GM21390 (cell line): ENCODE data around the gene BEST3.
A peak's percentile ranks its signal among the peaks of the same experiment; 100 is the strongest.
"Not testable (repeated sequence)": the region's sequence is repeated elsewhere in the genome, so short reads cannot be mapped to it uniquely, and the experiment has no call there.

Source experiments
- ATAC-seq: cut with Tn5 transposase; IDR thresholded peaks from one replicate; pipeline ENCODE4 v1.9.1; 2021; ENCODE audit not compliant: unreplicated experiment

The BEST3 gene

GRCh38 chr12:69688471-69689427 is 10.4 kb downstream of the BEST3 start:
- peak; percentile 70 for ATAC-seq

- ATAC-seq: no peak
Observed at GRCh38 chr12:69688021-69688420, 11.1 kb downstream of the BEST3 start.

GRCh38 chr12:69687390-69687789 is 11.7 kb downstream of the BEST3 start:
- no peak for ATAC-seq

- no peak for ATAC-seq
Observed at GRCh38 chr12:69686731-69687130, 12.4 kb downstream of the BEST3 start.

- ATAC-seq: no peak
Observed at GRCh38 chr12:69685810-69686209, 13.3 kb downstream of the BEST3 start.

- ATAC-seq: no peak
Observed at GRCh38 chr12:69684466-69684865, 14.6 kb downstream of the BEST3 start.

GRCh38 chr12:69682110-69682755 is 16.9 kb downstream of the BEST3 start:
- ATAC-seq: no peak

GRCh38 chr12:69679119-69679518 is 20.0 kb downstream of the BEST3 start:
- ATAC-seq: no peak

GRCh38 chr12:69676257-69677012 is 22.7 kb downstream of the BEST3 start:
- no peak for ATAC-seq

- no peak for ATAC-seq
Observed at GRCh38 chr12:69672195-69672594, 26.9 kb downstream of the BEST3 start.

GRCh38 chr12:69671597-69671996 is 27.5 kb downstream of the BEST3 start:
- no peak for ATAC-seq

GRCh38 chr12:69666798-69667197 is 32.3 kb downstream of the BEST3 start:
- no peak for ATAC-seq

- ATAC-seq: not testable (repeated sequence)
Observed at GRCh38 chr12:69664930-69665377, 34.1 kb downstream of the BEST3 start.

- no peak for ATAC-seq
Observed at GRCh38 chr12:69663726-69664125, 35.4 kb downstream of the BEST3 start.

GRCh38 chr12:69662764-69663163 is 36.3 kb downstream of the BEST3 start:
- no peak for ATAC-seq

GRCh38 chr12:69661386-69661785 is 37.7 kb downstream of the BEST3 start:
- ATAC-seq: no peak

- no peak for ATAC-seq
Observed at GRCh38 chr12:69660164-69660863, 38.8 kb downstream of the BEST3 start.

GRCh38 chr12:69658203-69658602 is 40.9 kb downstream of the BEST3 start:
- no peak for ATAC-seq

GRCh38 chr12:69657376-69658137 is 41.5 kb downstream of the BEST3 start:
- no peak for ATAC-seq
